SU-DHL-6 (cell line): ENCODE results near the gene ARL1.

Experiments
- EZH2phosphoT487 ChIP-seq: fragments of 200-600 bp; sonication (generic), shearing (Covaris generic); conservative IDR thresholded peaks from 2 replicates; pipeline ENCODE4 v1.6.1; 2018; ENCODE audit warnings: mild to moderate bottlenecking, antibody characterized with exemption, low read length, moderate library complexity, mixed read lengths
- TF ChIP-seq, protein P1 (sequence below): fragments of 200-600 bp; sonication (generic); IDR thresholded peaks from one replicate; pipeline ENCODE4 v1.5.1; 2017; ENCODE audit warnings: antibody characterized with exemption, mild to moderate bottlenecking, low read length, moderate library complexity; ENCODE audit not compliant: insufficient read depth, poor library complexity, severe bottlenecking

DNA sequence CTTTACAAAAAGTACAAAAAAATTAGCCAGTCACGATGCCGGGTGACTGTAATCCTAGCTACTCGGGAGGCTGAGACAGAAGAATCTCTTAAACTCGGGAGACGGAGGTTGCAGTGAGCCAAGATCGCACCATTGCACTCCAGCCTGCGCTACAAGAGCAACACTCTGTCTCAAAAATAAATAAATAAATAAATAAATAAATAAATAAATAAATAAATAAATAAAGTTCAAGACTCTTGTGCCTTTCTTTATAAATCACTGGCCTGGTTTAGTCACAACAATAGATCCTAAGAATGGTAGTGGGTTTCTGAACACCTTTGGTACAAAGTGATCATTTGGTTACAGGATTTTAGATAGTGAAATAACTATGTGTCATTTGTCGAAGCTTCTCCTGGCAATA is 46.1 kb downstream of the ARL1 start:
- TF ChIP-seq, protein P1, sequence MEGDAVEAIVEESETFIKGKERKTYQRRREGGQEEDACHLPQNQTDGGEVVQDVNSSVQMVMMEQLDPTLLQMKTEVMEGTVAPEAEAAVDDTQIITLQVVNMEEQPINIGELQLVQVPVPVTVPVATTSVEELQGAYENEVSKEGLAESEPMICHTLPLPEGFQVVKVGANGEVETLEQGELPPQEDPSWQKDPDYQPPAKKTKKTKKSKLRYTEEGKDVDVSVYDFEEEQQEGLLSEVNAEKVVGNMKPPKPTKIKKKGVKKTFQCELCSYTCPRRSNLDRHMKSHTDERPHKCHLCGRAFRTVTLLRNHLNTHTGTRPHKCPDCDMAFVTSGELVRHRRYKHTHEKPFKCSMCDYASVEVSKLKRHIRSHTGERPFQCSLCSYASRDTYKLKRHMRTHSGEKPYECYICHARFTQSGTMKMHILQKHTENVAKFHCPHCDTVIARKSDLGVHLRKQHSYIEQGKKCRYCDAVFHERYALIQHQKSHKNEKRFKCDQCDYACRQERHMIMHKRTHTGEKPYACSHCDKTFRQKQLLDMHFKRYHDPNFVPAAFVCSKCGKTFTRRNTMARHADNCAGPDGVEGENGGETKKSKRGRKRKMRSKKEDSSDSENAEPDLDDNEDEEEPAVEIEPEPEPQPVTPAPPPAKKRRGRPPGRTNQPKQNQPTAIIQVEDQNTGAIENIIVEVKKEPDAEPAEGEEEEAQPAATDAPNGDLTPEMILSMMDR = no peak
- no peak for TF ChIP-seq EZH2phosphoT487
